ENCODE measurements around the gene COX7A2. TPM values are rescaled to one million over a fixed set of nuclear protein-coding genes. Genes with fewer than 3 reads are reported as not detected.

Gene COX7A2
- polyA plus RNA-seq, 1 donor (not counting 4 experiments of a cell fraction or from before 2014, with no cell fraction given), result 474 TPM

- Histone ChIP-seq H3K4me2 (ENCODE audit: control insufficient read depth, extremely low read depth, insufficient read depth, low read depth, low read length) (no peak overlapping the region), H3K9ac (ENCODE audit: control insufficient read depth, extremely low read depth, insufficient read depth, low read length) (no peak overlapping the region), H4K20me1 (ENCODE audit: control insufficient read depth, extremely low read depth, insufficient read depth, low read length) (no peaks in the 10 kb centered on the region), H3K4me3 (ENCODE audit: control insufficient read depth in 2 of 3, extremely low read depth in 1 of 3, insufficient read depth in 2 of 3, low read depth in 1 of 3, low read length in 3 of 3) (no peak overlapping the region), H3K9me1 (ENCODE audit: control insufficient read depth, extremely low read depth, insufficient read depth, low read length) (no peaks in the 10 kb centered on the region), H3K4me1 (ENCODE audit: control insufficient read depth, extremely low read depth, insufficient read depth, low read length) (no peaks in the 10 kb centered on the region), H3K27ac (ENCODE audit: control insufficient read depth, insufficient read depth, low read length) (no peak overlapping the region), H3K27me3 (ENCODE audit: control insufficient read depth, extremely low read depth, insufficient read depth, low read length) (no peaks in the 10 kb centered on the region), H2AFZ (ENCODE audit: control insufficient read depth, low read length) (no peak overlapping the region), H3K36me3 (ENCODE audit: control insufficient read depth in 2 of 2, extremely low read depth in 1 of 2, insufficient read depth in 2 of 2, low read length in 2 of 2) (peaks cover 12 to 19% of the 10 kb centered on the region in 2 experiments), H3K79me2 (ENCODE audit: control insufficient read depth, insufficient read depth, low read length) (peaks cover 4% of the 10 kb centered on the region), H3K9me3 (ENCODE audit: control insufficient read depth, low read depth, low read length) (no peaks in the 10 kb centered on the region)
- dilution Hi-C loops (cut with MboI; ENCODE audit: extremely low pct_ligation_motif_present, low sequenced_read_pairs), result no loop called here
- FAIRE-seq, result peak; percentile 43
- DNase-seq (ENCODE audit: low read depth, low spot score), result no peak
- TF ChIP-seq CTCF (optimal IDR thresholded peaks at IDR 0.05 in 1 of 3, IDR thresholded peaks at IDR 0.05 in 1 of 3, conservative IDR thresholded peaks at IDR 0.05 in 1 of 3; ENCODE audit: extremely low read depth in 1 of 3, insufficient read depth in 2 of 3, low read length in 3 of 3), result no peak
- no peak for TF ChIP-seq EZH2 (IDR thresholded peaks at IDR 0.05; ENCODE audit: low read length)
Measured at GRCh38 chr6:75235271-75235670, 8.3 kb downstream of the COX7A2 start.

GRCh38 chr6:75234126-75234865 is 9.3 kb downstream of the COX7A2 start:
- Histone ChIP-seq H3K27ac (ENCODE audit: control insufficient read depth, insufficient read depth, low read length) (no peak overlapping the region), H3K4me2 (ENCODE audit: control insufficient read depth, extremely low read depth, insufficient read depth, low read depth, low read length) (no peak overlapping the region), H2AFZ (ENCODE audit: control insufficient read depth, low read length) (no peak overlapping the region), H3K9ac (ENCODE audit: control insufficient read depth, extremely low read depth, insufficient read depth, low read length) (no peak overlapping the region), H3K79me2 (ENCODE audit: control insufficient read depth, insufficient read depth, low read length) (peaks cover 1% of the 10 kb centered on the region), H3K27me3 (ENCODE audit: control insufficient read depth, extremely low read depth, insufficient read depth, low read length) (no peaks in the 10 kb centered on the region), H3K4me3 (ENCODE audit: control insufficient read depth in 2 of 3, extremely low read depth in 1 of 3, insufficient read depth in 2 of 3, low read depth in 1 of 3, low read length in 3 of 3) (no peak overlapping the region), H3K36me3 (ENCODE audit: control insufficient read depth in 2 of 2, extremely low read depth in 1 of 2, insufficient read depth in 2 of 2, low read length in 2 of 2) (peaks cover 10 to 14% of the 10 kb centered on the region in 2 experiments), H4K20me1 (ENCODE audit: control insufficient read depth, extremely low read depth, insufficient read depth, low read length) (no peaks in the 10 kb centered on the region), H3K9me1 (ENCODE audit: control insufficient read depth, extremely low read depth, insufficient read depth, low read length) (no peaks in the 10 kb centered on the region), H3K9me3 (ENCODE audit: control insufficient read depth, low read depth, low read length) (no peaks in the 10 kb centered on the region), H3K4me1 (ENCODE audit: control insufficient read depth, extremely low read depth, insufficient read depth, low read length) (no peaks in the 10 kb centered on the region)
- dilution Hi-C loops (cut with MboI; ENCODE audit: extremely low pct_ligation_motif_present, low sequenced_read_pairs), result no loop called here
- FAIRE-seq (no peak), DNase-seq (ENCODE audit: low read depth, low spot score) (no peak)
- TF ChIP-seq CTCF (optimal IDR thresholded peaks at IDR 0.05 in 1 of 3, IDR thresholded peaks at IDR 0.05 in 1 of 3, conservative IDR thresholded peaks at IDR 0.05 in 1 of 3; ENCODE audit: extremely low read depth in 1 of 3, insufficient read depth in 2 of 3, low read length in 3 of 3) (no peak), EZH2 (IDR thresholded peaks at IDR 0.05; ENCODE audit: low read length) (no peak)

Measured in keratinocyte (primary cell).